GM10847 (cell line): ENCODE results near the gene IL24.

Experiments used
- POLR2A ChIP-seq: IDR thresholded peaks from 2 replicates; pipeline ENCODE4 v1.6.1; 2011; ENCODE audit not compliant: insufficient read length; ENCODE audit errors: extremely low read depth

IL24 gene

GRCh38 chr1:206949641-206950040 is 52.4 kb downstream of the IL24 start:
- no peak for TF ChIP-seq POLR2A

- no peak for TF ChIP-seq POLR2A
Observed at GRCh38 chr1:206951318-206952100, 54.3 kb downstream of the IL24 start.

GRCh38 chr1:206952171-206952570 is 54.9 kb downstream of the IL24 start:
- TF ChIP-seq POLR2A, result no peak

- no peak for TF ChIP-seq POLR2A
Observed at GRCh38 chr1:206953126-206953525, 55.9 kb downstream of the IL24 start.

GRCh38 chr1:206953626-206954025 is 56.4 kb downstream of the IL24 start:
- TF ChIP-seq POLR2A, result no peak
